HFFc6 (cell line): ENCODE measurements around the gene PLEKHA4. TPM values are rescaled to one million over a fixed set of nuclear protein-coding genes. Genes with fewer than 3 reads are reported as not detected.
"Not testable (repeated sequence)": the region's sequence is repeated elsewhere in the genome, so short reads cannot be mapped to it uniquely, and the experiment has no call there.

Experiments used
- DNase-seq: peaks from one replicate; pipeline ENCODE4 v3.0.0-alpha.2; 2018
- H3K27ac Mint-ChIP-seq: 2 replicates; pipeline ENCODE4 v1.8.0; 2020; ENCODE audit warnings: mild to moderate bottlenecking, mixed read lengths
- H3K27me3 Mint-ChIP-seq: 2 replicates; pipeline ENCODE4 v1.8.0; 2021; ENCODE audit warnings: mild to moderate bottlenecking, moderate library complexity, mixed read lengths; ENCODE audit not compliant: insufficient read depth
- H3K36me3 Mint-ChIP-seq: 2 replicates; pipeline ENCODE4 v1.8.0; 2021; ENCODE audit warnings: low read depth, mixed read lengths
- H3K4me1 Mint-ChIP-seq: 2 replicates; pipeline ENCODE4 v1.8.0; 2020; ENCODE audit warnings: low read depth, mixed read lengths
- H3K4me3 Mint-ChIP-seq: 2 replicates; pipeline ENCODE4 v1.8.0; 2020; ENCODE audit warnings: mild to moderate bottlenecking, moderate library complexity, mixed read lengths
- H3K9me3 Mint-ChIP-seq: 2 replicates; pipeline ENCODE4 v1.8.0; 2020; ENCODE audit warnings: mild to moderate bottlenecking, mixed read lengths
- CTCF ChIP-seq: fragments of 200-600 bp; sonication (generic); IDR thresholded peaks from 2 replicates; pipeline ENCODE4 v1.5.0; 2021; ENCODE audit warnings: antibody characterized with exemption, mild to moderate bottlenecking
- total RNA-seq, 6 experiments: library from RNA; stranded (reverse); fragmentation: NEBNext Ultra II Directional; extraction: Animal tissue kit (Norgen Biotek cat#: 25700); gene quantifications; 2 replicates in 1 of 6; 3 replicates in 5 of 6; pipeline ENCODE4 v1.2.3, GENCODE V29; 2021

The PLEKHA4 gene
- total RNA-seq, 6 experiments from 2014 or later: 7.7 to 15.1 (median 13.2) TPM

DNA sequence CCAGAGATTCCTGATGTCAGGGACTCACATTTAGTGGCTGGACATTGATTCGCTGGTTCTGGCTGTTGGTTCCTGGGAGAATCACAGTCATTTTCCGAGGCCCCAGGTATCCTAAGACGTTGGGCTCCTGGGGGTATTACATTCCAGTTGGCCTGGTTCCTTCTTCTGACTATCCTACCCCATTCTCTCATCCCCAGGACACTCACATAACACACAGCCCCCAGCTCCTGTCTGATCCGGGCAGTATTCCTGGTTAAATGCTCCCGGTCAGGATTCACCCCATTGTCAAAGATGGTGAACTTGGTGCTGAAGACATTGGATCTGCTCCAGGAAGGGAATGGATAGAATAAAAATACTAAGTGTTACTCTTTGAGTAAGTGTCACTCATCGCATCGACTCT, 15.3 kb upstream of the PLEKHA4 start:
- peaks cover 18% of the 10 kb centered on the region for H3K36me3 Mint-ChIP-seq
- peaks cover 13% of the 10 kb centered on the region for H3K9me3 Mint-ChIP-seq
- no peak for TF ChIP-seq CTCF
- peaks cover 35% of the 10 kb centered on the region for H3K27me3 Mint-ChIP-seq
- no peak for DNase-seq
- H3K4me3 Mint-ChIP-seq: no peak overlapping the region
- no peak overlapping the region for H3K27ac Mint-ChIP-seq
- H3K4me1 Mint-ChIP-seq: no peaks in the 10 kb centered on the region

GRCh38 chr19:48881741-48882657, 13.6 kb upstream of the PLEKHA4 start:
- peaks cover 49% of the 10 kb centered on the region for H3K27me3 Mint-ChIP-seq
- H3K4me3 Mint-ChIP-seq: no peak overlapping the region
- no peak for TF ChIP-seq CTCF
- H3K9me3 Mint-ChIP-seq: peaks cover 13% of the 10 kb centered on the region
- DNase-seq: no peak
- peaks cover 6% of the 10 kb centered on the region; the same call in 1 of the 2 replicates for H3K4me1 Mint-ChIP-seq
- peak overlapping the region; percentile 38; the same call in 1 of the 2 replicates for H3K27ac Mint-ChIP-seq
- peaks cover 34% of the 10 kb centered on the region for H3K36me3 Mint-ChIP-seq

DNA sequence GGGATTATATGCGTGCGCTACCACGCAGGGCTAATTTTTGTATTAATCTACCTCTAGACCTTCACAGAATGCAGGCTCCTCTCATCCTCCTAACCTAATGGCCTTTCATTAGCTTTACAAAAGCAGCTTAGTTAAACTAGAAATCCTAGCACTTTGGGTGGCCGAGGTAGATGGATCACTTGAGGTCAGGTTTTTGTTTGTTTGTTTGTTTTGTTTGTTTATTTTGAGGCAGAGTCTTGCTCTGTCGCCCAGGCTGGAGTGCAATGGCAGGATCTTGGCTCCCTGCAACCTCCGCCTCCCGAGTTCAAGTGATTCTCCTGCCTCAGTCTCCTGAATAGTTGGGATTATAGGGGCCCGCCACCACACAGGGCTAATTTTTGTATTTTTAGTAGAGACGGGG, 11.3 kb upstream of the PLEKHA4 start:
- Mint-ChIP-seq H3K9me3 (peaks cover 16% of the 10 kb centered on the region), H3K4me1 (peaks cover 22% of the 10 kb centered on the region), H3K36me3 (peaks cover 54% of the 10 kb centered on the region), H3K27me3 (peaks cover 66% of the 10 kb centered on the region), H3K27ac (peak overlapping the region; percentile 51; the same call in 1 of the 2 replicates)
- not testable (repeated sequence) for H3K4me3 Mint-ChIP-seq, DNase-seq

GRCh38 chr19:48879025-48879637, 10.7 kb upstream of the PLEKHA4 start:
- no peak for TF ChIP-seq CTCF
- peaks cover 59% of the 10 kb centered on the region for H3K36me3 Mint-ChIP-seq
- H3K4me1 Mint-ChIP-seq: peaks cover 23% of the 10 kb centered on the region

DNA sequence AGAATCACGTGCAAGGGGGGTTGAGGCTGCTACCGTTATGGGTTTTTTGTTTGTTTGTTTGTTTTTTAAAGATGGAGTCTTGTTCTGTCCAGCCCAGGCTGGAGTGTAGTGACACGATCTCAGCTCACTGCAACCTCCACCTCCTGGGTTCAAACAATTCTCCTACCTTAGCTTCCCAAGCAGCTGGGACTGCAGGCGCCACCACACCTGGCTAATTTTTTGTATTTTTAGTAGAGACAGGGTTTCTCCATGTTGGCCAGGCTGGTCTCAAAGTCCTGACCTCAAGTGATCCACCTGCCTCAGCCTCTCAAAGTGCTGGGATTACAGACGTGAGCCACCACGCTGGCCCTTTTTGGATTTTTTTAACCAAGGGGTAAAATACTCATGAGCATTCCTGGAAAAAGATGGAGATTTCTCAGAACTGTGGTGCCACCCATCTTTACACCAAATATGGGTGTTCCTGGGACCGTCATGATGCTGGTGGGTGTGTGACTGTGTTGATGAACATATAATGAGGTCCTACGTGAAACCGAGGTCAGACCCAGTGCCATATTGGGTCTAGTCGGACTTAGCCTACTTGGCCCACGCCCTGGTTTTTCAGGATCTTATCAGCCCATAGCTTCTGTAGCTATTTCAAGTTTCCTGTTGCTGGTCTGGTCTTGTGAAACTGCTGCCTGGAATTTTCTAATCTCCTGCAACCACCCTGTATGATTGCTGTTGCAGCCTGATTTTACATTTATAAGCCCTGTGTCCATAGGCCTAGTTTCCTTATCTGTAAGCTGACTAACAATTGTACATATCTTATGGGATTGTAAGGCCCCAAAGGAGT, 10.0 kb upstream of the PLEKHA4 start:
- peak overlapping the region; percentile 56 for H3K4me3 Mint-ChIP-seq
- DNase-seq: no peak

More at GRCh38 chr19:48879025-48879637, 10.7 kb upstream of the PLEKHA4 start:
- H3K4me3 Mint-ChIP-seq: no peak overlapping the region; the same call in 1 of the 2 replicates
- H3K27me3 Mint-ChIP-seq: peaks cover 72% of the 10 kb centered on the region
- peaks cover 22% of the 10 kb centered on the region for H3K9me3 Mint-ChIP-seq
- no peak for DNase-seq
- peak overlapping the region; percentile 68; the same call in 1 of the 2 replicates for H3K27ac Mint-ChIP-seq

More for the DNA sequence above, 10.0 kb upstream of the PLEKHA4 start:
- H3K9me3 Mint-ChIP-seq: peaks cover 23% of the 10 kb centered on the region
- H3K27me3 Mint-ChIP-seq: peaks cover 76% of the 10 kb centered on the region
- H3K27ac Mint-ChIP-seq: peak overlapping the region; percentile 68
- TF ChIP-seq CTCF: no peak
- peaks cover 30% of the 10 kb centered on the region for H3K4me1 Mint-ChIP-seq
- peaks cover 63% of the 10 kb centered on the region for H3K36me3 Mint-ChIP-seq
